Effector CD4-positive, alpha-beta T cell (primary cell): ENCODE measurements around the gene HABP2.

Experiments used
- DNase-seq: peaks from one replicate; pipeline ENCODE4 v3.0.0-alpha.2; 2020

HABP2 gene

DNA sequence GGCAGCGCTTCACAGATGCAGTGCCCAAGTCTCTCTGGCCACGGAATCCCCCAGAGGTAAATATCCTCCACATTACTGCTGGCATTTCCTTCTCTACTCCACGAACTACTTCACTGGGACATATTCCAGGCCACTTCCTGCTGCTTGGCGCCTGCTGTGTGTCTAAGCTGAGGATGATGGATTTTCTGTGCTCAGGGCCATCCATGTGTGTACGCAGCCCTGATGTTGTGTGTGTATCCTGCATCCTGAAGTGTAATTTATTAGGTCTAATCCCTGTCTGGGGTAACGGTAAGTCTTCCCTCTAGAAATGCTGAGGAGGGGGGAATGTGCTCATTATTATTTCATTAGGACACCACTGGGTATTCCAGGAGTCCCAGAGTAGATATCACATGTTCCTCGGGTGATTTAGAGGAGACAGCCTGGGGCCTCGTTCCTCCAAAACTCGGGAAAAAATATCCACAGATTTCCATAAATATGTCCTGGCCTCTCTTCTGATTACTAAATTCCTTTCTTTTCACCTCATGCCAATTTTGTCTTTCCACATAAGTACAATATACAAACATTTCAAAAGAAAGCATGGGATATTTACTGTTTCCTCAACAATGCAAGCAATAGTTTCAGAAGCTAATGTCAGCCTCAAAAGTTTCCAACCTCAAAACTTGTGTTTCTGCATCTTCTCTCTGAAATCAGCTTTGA lies 25.5 kb upstream of the HABP2 start:
- DNase-seq, result no peak

DNA sequence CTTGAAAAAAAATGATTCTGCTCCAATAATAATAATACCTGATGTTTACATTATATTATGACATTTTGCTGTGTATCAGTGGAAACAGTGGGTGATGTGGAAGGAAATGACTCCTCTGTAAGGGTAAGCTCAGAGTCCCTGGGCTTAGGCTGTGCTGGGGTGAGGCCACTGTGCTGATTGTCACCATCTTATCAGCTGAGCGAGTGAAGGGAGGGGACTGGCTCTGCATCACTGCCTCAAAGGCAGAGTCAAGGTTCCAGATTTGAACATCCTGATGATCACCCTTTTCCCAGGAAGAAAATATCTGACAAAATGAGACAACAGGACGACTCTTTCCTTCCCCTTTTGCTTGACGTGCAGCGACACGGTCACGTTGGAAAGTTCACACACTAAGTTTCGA lies 24.0 kb upstream of the HABP2 start:
- no peak for DNase-seq

DNA sequence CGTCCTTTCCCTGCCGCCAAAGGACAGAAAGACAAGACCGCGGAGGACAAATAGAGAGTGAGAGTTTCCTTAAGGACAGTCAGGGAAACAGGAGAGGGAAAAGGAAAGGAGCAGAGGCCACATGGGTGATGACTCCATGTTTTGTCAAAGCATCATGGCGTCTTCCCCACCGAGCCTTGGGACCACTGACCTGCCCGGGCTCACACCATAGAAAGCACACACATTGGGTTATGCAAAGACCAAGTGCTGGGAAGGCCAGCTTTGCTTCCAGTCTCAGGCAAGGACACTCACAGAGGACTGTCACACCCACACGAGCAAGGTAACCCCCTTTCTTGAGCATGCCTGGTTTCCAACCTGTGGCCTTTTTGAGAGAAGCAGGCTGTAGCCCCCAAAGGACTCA lies 23.3 kb upstream of the HABP2 start:
- DNase-seq, result no peak

DNA sequence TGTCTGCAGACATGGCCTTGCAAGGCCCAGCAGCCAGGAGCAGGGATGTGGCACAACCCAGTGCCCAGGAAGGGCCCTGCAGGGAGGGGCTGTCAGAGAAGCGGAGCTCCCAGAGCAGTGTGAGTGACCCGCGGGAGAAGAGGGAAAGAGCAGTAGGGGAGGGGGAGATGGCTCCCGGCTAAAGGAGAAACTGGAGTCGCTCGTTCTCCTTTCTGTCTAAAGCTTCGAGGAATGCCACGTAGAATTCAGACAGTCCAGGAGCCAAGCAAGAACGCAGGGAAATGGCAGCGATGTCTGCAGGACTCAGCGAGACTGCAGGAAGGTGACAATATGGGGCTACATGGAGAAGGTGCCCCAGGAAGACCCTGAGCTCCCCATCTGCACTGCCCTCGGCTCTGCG lies 22.4 kb upstream of the HABP2 start:
- DNase-seq, result no peak

DNA sequence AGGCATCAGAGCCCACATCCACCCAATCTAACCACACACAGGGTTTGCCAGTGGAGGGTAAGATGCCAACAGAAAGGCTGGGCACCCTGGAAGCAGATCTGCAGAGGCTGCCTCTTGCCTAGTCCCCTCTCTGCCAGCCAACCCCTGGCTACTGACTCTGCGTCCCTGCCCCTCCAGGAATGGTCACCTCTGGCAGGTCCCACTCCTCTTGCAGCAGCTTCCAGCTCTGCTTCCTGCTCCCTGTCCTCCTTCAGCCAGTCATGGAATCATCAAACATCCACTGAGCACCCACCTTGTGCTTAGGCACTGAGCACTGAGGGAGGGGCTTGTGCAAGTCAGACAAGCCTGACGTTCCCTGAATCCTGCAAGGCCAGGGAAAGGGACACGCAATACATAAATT lies 20.1 kb upstream of the HABP2 start:
- no peak for DNase-seq

DNA sequence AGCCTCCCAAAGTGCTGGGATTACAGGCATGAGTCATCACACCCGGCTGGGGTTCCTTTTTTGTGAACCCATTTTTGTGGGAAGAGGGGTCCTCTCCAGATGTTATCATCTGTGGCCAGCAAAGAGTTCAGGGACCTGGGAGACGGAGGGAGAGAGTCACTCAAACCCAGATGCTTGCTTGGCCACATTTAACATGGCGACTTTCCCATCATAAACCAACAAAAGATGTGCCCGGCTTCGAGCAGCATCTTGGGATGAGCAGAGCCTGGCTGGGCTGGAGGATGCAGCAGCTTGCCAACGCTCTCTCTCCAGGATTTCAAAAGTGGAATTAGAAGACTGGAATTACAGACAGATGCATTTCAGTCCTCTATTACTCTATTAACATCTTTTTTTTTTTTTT lies 19.1 kb upstream of the HABP2 start:
- no peak for DNase-seq

DNA sequence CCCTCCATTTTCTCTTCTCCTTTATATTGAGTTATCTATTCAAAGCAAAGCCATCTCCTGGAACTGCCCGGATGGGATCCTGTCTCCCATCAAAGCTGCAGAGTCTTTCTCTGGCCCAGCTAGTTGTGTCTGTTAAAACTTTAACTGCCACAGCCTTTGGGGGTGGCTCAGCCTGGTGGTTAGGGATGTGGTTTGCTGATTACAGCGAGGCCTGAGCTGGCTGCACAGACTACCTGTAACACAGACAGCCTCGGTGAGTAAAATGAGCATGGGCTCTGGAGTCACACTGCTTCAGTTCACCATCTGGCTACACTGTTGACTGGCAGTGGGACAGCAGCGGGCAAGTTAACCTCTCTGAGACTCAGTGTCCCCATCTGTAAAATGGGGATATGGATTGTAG lies 18.4 kb upstream of the HABP2 start:
- DNase-seq, result no peak

DNA sequence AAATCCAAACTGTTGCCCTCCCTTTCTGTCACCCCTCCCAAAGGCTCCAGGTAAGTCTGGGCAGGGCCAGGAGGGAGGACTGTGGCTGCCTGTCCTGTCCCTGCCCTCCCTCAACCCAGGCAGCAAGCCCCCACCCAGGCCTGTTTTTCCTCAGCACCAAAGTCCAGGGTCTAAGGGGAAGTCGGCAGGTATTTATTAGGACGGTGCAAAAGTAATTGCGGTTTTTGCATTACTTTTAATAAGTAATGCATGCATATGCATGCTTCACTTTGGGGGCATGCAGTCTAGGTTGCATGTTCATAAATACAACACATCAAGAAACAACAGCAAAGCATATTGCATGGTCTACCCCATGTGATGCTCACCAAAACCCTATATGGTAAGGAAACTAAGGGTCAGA lies 15.2 kb upstream of the HABP2 start:
- DNase-seq, result no peak

DNA sequence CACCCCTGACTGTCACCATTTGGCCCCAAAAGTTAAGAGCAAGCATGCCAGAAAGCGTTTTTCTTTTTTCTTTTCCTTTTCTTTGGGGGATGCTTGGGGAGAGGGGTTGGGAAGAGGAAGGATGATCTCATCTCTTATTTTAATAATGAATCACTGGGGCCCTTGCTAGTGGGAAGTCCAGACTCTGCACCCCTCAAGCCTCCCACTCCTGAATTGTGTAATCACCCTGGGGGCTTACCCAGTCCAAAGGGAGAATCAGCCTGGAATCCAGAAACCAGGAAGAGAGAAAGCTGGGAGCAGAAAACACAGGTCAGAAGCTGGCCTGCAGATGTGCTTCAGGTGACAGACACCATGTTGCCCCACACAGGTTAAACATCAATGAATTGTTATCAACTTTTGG lies 14.7 kb upstream of the HABP2 start:
- no peak for DNase-seq

DNA sequence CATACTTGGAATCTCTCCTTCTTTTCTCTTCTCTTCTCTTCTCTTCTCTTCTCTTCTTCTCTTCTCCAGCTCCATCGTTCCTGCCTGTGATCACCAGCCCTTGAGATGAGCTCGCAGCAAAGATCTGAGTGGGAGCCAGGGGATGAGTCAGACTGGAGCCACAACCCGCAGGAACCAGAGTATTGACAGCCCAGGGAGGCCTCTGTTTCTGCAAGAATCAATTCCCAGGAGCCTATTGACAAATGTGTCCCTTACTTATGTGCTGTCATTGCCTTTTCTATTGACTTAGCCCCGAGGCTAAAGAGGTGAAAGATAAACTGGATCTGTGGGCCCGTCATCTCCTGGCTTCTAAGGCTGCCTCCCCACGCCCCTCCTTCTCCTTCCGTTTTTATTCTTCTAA lies 13.1 kb upstream of the HABP2 start:
- DNase-seq, result no peak

DNA sequence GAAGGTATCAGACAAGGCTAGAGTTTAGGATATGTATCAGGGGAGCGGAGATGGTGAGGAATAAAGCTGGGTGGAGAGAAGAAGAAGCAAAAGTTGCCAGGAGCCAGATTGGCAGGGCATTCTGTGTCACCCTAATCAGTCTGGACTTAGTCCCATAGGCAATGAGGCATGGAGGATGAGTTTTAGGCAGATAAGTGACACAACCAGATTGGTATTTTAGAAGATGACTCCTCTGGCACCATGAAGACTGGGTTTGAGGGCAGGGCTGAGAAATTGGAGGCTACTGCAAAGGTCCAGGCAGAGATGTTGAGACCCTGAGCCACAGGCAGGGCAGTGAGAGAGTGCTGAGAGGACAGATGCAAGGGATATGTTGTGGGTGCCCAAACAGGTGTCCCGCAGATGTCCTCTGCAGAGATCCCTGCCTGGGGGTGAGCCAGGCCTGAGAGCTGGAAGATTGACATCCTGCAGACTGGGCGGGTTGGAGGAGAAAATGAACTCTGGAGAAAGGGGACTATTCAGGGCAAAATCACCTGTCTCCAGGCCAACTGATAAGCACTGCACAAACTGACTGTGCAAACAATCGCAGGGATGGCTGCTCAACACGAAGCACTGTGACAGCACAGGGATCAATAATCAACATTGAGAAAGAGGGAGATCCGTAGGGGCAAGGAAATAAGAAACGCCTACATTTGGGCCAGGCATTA lies 11.9 kb upstream of the HABP2 start:
- DNase-seq, result no peak

DNA sequence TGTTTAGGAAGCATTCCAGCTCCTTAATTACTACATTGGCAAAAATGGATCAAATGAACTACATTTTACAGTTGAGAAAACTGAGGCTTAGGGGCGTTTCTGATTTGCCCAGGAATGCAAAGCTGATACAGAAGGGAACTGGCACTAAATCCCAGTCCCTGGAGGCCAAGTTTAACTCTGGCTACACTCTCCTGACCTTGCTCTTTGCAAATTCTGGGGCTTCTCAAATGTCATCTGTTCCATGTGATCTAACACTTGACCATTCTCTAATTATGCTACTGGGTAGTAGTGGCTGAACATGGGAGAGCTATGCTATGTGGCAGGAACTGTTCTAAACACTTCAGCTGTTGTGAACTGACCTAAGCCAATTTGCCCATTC lies 11.3 kb upstream of the HABP2 start:
- DNase-seq, result no peak

DNA sequence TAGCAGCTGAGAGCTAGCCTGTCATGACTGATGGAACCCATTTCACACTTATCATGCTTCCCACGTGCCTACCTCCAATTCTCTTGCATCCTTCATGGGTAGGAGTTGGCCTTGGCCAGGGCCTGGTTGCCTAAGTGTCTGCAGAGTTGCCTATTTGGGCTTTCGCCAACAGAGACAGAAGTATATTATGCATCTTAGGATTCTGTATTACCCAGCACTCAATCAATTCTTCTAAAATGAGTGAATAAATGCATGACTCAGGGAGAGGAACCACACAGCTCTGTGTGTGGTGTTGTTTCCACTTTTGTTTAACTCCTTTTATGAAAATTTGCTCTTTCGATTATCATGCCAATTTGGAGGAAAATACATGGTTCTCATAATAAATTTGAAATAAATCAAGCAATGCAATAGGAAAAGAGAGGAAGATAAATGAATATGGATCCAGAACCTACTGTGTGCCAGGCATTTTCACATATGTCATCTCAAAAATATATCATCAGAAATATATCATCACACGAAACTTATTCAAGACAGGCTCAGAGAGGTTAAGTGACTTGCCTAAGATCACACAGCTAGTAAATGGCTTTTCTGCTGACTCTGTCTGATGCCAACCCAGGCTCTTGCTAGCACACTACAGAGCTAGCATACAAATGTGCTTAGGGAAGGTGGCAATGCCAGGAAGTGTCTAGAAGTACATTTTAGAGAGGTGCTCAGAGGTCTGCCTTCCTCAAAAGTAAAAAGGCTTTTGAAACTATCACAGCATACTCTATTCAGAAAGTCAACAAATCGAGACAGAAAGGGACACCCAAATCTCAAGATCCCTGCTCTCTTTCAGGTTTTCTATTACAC lies 9.5 kb upstream of the HABP2 start:
- DNase-seq, result no peak

DNA sequence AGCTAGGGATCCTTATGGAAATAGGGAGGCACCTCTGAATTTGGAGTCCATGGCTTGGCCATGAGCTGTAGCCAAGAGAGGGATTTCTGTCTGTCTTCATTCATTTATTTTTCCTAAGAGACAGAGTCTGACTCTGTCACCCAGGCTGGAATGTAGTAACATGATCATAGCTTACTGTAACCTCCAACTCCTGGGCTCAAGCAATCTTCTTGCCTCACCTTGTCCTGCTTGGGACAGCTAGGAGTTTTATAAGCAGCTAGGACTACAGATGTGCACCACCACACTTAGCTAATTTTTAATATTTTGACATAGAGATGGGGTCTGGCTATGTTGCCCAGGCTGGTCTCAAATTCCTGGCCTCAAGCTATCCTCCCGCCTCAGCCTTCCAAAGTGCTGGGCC lies 8.5 kb upstream of the HABP2 start:
- no peak for DNase-seq

DNA sequence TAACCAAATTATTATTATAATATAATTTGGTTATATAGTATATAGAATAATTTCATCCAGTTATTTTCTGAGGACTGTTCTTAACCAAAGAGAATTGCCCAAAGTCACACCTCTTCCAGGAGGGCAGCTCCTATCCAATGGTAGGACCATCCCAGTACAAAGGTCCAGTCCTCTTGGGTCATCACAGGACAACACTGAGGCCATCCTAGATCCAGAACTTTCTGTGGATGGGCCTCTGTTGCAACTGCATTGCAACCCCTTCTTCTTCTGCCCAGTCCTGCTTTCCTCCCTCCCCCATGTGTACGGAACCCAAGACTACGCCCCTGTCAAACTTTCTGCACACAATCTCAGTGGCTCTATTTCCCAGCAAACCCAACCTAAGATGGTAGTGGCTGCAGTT lies 5.4 kb upstream of the HABP2 start:
- no peak for DNase-seq

DNA sequence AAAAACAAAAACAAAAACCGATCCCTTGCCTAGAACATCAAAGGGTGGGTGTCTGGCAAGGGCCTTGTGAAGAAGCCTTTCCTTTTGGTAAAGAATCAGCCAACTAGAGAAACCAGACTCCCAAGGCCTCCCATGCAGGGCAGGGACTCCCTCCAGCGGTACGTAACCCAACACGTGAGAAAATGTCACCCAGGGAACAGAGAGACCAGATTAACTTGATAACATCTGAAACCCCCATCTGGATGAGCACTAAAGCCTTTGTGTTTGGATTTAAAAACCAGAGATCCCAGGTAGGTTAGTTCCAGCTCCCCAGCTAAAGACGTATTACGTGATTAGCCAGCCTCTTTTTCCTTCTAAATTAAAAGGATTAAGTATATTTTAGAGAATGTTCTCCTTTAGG lies 3.0 kb upstream of the HABP2 start:
- no peak for DNase-seq

DNA sequence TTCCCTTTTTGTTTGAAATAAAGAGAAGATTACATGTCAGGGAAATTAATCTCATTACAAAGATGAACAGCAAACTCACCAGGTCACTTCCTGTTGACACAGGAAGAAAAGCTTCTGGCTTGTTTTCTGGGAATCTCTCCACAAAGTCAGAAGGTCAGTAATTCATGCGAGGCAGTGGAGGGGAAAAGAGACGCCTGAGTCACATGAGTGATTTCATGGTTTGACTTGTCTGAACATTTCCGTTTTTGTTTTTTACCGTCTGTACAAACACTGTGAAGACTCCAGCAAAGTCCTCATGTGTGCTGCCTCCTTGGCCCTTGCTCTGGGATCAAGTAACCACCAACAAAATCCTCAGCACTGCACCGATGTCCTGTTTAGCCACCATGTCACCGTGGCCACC lies 2.5 kb upstream of the HABP2 start:
- no peak for DNase-seq

DNA sequence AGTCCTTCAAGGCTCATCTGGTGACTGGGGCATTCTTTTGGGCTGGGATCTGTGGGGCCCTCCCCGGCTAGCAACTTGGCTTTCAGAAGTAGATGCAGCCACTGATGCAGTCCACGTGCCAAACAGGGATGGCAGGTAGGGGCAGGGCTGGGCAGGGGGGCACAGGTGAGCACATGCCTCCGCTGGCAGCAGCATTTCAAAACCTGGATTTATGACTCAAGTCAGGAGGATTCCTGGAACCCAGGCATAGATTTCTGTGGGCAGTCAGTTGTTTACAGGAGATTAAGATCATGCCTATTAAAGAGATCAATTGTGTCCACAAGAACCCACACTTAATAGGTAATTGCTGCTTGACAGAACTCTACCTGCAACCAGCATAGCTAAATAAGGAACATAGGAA lies 839 bp upstream of the HABP2 start:
- no peak for DNase-seq

DNA sequence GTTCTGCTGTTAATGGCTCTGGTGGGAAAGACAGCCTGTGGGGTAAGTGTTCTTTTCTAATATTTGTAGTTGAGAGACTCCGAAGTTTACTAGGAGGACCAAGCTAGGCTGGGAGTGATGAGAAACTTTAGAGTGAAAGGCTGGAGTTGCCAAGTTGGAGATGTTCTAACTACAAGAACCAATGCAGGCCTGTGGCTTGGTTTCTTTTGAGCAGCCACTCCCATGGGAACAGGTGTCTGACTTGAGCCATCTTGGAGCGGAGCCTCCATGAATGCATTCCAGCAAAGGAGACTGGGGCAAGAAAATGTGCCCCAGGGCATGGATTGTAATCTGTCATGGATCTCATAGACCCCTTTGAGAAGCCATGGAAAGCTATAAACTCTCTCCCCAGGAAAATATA lies 296 bp downstream of the HABP2 start:
- DNase-seq, result no peak

DNA sequence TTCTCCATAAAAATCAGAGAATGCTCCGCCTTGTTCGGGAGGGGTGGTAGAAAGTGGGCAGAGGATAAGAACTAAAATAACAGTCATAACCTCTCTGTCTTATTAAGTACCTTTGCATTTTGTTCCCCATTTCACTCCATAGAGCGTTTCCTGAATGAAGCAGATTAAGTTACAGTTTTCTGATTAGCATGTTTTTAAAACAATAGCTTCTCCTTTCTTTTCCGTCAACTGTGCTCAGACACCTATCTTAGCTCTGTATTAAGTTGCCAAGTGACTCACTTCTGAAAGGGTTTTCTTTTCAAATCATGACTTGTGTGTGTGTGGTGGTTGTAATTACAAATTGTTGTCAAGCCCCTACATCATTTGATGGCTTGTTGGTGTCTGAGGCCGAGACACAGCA lies 1.4 kb downstream of the HABP2 start:
- DNase-seq, result no peak

DNA sequence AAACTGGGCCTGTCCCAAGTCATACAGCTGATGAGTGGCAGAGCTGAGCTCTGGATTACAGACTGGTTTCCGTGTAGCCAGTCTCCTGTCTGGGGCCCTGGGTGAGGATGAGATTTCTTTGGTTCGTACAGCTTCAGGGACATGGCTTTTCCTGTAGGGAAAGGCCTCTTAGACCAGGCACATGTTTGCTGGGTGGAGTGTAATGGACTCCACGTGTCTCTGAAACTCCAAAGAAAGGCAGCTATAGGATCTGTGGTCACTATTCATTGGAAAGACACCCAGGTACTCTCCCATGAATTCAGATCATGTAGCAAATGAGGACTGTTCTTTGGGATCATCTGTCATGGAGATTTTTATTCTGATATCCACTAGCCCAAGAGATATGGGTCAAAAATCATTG lies 2.4 kb downstream of the HABP2 start:
- no peak for DNase-seq

DNA sequence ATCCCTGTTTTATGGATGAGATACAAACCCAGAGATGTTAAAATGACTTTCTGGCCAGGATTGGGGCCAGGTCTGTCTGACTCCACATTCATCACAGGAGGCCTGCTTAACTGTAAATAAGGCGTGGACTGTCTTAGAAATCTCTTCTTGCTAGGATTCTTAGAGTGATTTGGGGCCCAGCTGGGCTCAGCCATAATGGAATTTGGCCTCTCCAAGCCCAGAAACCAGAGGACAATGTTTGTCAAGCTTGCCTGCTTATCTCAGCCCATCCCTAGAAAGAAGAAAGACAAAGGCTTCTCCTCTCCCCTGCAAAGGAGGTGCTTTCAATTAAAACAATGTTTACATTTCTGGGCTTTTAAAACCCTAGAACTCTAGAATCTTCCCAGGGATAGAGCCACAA lies 2.9 kb downstream of the HABP2 start:
- DNase-seq, result no peak

DNA sequence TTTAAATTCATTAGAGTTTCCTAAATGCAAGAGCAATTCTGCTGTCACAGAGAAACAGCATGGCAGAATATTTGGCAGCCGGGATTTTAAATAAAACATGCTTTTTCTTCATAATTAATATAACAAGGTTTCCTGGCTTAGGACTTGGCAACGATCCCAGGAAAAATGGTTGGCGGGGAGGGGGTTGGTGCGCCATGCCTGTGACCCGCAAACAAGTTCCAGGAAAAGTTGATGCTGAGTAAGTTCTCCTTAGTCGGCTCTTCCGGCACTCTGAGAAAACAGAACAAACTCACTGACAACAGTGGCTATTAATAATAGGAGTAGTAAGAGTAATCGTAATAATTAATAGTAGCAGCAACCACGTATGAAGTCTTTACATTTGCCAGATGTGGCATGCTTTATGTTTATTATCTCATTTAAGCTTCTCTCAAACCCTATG lies 4.6 kb downstream of the HABP2 start:
- no peak for DNase-seq

DNA sequence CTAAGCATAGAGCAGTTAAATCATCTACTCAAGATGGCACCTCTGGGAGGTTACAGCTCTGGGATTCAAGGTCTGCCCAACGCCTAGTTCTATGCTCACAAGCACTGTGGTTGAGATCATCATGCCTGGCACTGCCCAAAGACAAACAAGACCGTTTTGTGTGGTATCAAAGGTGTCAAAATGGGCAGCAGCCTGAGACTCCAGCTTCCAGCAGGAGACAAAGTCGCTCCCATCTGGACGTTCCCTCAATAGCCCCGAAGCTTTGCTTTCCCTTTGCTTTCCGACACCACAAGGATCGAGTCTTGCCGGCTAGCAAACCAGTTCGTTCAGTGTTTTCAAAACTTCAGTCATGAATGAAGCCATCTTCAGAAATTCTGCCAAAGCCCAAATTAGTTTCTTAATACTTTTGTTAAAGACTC lies 5.1 kb downstream of the HABP2 start:
- no peak for DNase-seq
